Measurements from ENCODE around the gene SEMA6A.

SEMA6A gene

DNA sequence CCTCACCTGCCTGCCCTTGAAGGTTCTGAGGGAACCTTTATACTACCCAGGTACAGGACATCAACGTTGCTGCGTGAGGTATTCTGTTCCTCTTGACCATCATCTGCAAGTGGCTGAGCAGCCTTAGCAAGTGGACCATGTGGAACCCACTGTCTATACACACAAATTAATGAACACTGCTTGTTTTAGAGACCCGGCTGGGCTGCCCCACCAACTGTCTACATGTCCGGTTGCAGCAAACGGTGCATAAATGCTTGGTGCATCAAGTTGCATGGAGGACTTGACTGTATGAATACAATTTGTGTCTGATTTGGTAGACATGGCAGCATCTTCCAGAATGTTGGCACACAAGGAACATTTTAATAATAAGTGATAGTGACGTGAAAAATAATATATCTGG lies 65.8 kb downstream of the SEMA6A start:
- TF ChIP-seq GATA3 (IDR thresholded peaks at IDR 0.05; ENCODE audit: low read depth, low read length) (no peak), GATA2 (IDR thresholded peaks at IDR 0.05; ENCODE audit: low read depth, low read length) (no peak)

DNA sequence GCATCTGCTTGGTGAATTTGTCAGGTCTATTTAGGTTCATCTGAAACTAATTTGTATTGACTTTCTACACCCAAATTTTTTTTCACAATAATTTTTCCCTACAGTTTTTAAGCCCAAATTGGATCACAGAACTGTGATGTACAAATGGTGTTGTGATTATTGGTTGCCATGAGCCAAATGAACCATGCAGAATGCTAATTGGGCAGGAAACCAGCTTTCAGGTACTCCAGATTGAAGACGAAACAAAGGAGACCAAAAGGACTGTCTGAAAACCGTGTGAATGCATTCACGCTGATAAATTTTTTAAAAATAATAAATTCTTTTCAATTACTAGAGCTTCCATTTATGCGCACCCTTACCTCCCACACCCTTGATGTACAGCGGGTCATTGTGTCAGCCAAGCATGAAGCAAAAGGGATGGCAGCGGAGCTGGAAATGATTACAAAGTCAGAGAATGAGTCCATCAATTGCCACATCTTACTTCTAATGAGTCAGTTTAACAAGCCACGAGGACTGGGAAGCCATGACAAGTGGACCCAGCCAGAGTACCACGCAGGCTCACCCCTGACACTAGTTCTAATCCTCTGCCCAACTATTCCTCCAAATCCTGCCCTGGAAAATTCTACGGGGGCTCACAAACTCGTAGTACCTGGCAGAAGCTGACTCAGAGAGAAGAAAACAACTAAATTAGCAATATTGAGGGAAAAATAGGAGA lies 66.5 kb downstream of the SEMA6A start:
- TF ChIP-seq GATA3 (IDR thresholded peaks at IDR 0.05; ENCODE audit: low read depth, low read length): no peak
- no peak for TF ChIP-seq GATA2 (IDR thresholded peaks at IDR 0.05; ENCODE audit: low read depth, low read length)

DNA sequence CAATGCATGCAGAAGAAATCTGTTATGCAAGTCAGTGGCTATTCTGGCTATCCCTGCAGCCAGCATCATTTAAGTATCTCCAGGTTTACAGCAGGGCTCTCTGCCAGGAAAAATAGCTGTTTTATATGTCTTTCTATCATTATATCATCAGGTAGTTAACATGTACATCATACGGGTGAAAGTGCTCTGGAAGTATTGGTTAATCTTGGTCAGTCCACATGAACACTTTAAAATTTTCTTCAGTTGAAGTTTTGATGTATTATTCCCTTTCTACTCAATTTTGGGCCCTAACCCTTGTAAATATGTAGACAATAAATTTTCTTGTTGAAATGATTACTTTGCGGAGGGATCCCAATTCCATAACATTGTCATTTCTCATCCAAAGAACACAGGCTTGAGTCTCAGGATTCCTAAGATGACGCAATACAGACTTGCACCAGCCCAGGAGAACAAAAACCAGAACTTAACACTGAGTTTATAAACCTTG lies 67.5 kb downstream of the SEMA6A start:
- no peak for TF ChIP-seq GATA3 (IDR thresholded peaks at IDR 0.05; ENCODE audit: low read depth, low read length)
- TF ChIP-seq GATA2 (IDR thresholded peaks at IDR 0.05; ENCODE audit: low read depth, low read length): no peak

DNA sequence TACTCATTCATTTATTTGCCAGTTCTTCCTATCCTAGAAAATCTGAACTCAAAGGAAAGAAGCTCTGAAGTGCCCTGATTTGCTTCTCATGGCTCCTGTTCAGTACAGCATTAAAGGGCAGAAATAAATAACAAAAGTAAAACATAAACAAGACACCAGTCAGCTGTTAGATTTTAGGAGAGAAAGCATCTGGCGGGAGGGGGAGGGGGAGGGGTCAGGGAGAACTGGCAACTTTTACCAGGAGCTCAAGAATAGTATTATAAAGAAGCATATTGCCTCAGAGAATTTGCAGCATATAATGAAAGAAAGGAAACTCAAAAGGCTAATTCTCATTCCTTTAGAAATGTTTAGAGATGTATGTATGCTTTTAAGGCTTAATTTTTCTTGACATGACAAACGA lies 68.1 kb downstream of the SEMA6A start:
- TF ChIP-seq GATA2 (IDR thresholded peaks at IDR 0.05; ENCODE audit: low read depth, low read length): no peak
- TF ChIP-seq GATA3 (IDR thresholded peaks at IDR 0.05; ENCODE audit: low read depth, low read length): no peak

DNA sequence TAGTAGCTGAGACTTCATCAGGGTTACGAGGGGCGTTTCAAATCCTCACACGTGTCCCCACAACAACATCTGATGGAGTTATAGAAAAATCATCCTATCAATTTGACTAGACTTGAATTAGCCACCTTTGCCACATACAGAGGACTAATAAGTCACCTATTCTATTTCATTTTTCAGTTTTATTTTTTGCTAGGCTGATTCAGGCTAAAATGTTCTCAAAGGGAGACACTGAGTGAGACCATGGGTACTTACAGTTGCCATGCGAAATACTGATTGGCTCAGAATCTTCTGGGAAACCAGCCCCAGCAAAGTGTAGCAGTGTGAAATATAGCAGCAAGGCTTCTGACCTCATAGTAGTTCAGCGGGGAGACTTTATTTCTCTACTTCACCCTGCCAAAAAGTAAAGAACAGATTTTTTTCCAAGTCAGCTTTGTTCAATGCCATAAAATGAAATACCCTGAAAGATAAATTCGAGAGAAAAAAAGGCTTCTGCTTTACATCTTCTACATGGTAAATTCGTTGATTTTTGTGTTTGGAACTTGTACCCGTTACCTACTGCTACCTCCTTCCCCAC lies 69.9 kb downstream of the SEMA6A start:
- TF ChIP-seq GATA3 (IDR thresholded peaks at IDR 0.05; ENCODE audit: low read depth, low read length) (no peak), GATA2 (IDR thresholded peaks at IDR 0.05; ENCODE audit: low read depth, low read length) (no peak)

DNA sequence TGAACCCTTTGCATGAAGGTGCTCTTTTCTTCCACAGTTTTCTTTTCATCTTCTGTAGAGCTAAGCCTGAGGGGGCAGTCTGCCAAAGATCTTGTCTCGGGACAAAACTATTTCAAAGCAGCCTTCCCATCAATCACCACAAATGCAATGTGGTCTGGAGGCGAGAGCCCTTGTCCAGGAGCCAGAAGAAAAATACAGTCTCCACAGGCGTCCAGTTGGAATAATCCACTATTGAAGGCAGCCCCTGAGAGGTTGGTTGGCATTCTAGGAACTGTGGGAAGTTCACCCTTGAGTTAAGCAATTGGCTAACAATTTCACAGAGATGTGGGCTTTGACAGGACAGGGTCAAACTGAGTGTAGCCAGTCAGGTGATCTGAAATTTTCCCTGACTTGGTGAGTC lies 72.0 kb downstream of the SEMA6A start:
- TF ChIP-seq GATA2 (IDR thresholded peaks at IDR 0.05; ENCODE audit: low read depth, low read length): no peak
- no peak for TF ChIP-seq GATA3 (IDR thresholded peaks at IDR 0.05; ENCODE audit: low read depth, low read length)

DNA sequence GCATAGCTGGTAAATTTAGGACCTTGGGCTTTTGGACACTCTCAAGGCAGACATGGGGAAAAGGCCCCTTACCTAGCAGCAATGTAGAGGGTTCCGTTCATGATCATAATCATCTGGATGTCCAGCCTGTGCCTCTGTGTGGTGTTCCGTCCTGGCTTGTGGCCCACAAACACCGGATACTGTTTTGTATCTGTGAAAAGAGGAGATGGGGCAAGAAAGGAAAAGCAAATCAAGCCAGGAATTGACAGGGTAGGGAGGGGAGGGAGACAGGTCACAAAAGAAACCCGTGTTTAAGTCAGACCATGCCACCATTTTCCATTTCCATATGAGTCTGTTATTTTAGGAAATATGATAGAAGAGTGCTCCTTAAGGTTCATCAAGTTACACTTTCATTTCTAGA lies 72.5 kb downstream of the SEMA6A start:
- TF ChIP-seq GATA2 (IDR thresholded peaks at IDR 0.05; ENCODE audit: low read depth, low read length) (no peak), GATA3 (IDR thresholded peaks at IDR 0.05; ENCODE audit: low read depth, low read length) (no peak)

DNA sequence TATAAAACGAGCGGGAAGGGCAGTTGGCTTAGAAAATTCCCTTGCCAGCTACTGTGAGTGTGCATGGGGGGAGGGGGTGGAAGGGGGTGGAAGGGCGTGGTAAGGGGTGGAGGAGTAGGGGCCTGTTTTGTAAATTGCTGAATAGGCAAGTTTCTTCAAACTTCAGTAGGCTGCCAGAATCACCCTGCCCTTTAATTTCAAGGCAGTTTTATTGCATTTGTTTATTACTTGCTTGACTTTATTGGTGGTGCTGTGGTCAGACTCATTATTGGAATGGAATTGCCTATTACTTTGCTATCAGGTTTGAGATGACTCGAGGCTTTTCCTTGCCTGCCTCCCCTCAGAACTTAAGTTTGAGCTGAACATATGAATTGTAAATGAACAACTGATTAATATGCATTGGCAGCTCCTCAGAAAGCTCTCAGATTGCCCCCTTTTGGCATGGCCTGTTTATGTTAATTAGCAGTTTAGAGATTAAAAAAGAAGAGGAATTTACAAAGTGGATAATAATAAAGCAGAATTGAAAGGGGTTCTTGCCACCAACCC lies 76.0 kb downstream of the SEMA6A start:
- TF ChIP-seq GATA3 (IDR thresholded peaks at IDR 0.05; ENCODE audit: low read depth, low read length) (no peak), GATA2 (IDR thresholded peaks at IDR 0.05; ENCODE audit: low read depth, low read length) (no peak)

DNA sequence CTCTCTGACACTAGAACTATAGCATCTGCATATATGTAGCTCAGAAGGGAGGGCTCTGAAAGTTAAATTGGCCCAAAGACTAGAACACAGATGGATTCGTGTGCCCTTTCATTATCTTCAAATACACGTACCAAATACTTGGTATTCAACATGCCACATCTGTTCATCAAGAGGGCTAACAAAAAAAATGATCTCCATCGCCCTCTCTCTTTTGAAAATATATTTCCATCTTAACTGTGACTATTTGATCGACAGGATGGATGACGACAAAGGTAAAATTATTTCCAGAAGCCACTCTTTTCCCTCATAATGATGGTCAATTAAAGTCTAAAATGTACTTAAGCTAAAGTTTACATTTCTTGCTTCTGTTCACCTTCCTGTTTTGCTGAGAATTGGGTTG lies 77.0 kb downstream of the SEMA6A start:
- TF ChIP-seq GATA3 (IDR thresholded peaks at IDR 0.05; ENCODE audit: low read depth, low read length): no peak
- no peak for TF ChIP-seq GATA2 (IDR thresholded peaks at IDR 0.05; ENCODE audit: low read depth, low read length)

DNA sequence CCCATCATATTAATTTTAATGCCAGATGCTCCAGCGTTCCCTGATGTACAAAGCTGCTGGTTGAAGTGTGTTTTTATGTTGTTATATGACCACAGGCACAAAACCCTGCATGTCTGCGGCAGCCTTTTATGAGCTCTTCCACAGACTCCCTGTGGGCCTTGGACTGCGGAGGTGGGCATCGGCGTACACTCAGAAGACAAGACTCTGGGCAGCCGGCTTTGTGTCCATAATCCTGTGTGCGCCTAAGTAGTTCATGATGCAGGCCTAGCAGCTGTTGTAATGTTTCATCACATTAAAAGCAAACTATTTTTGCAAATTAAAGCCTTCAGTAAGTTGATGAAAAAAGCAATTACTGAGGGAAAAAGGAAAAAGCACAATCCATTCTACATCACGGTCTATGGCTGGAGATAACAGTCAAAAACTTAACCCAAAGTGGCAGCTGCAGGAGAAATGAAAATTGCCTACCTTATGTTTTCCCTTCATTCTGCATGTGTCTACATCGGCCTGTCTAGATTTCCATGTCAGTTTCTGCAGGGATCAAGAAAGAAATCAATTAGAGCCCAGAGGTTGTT lies 78.8 kb downstream of the SEMA6A start:
- no peak for TF ChIP-seq GATA2 (IDR thresholded peaks at IDR 0.05; ENCODE audit: low read depth, low read length)
- TF ChIP-seq GATA3 (IDR thresholded peaks at IDR 0.05; ENCODE audit: low read depth, low read length): no peak

DNA sequence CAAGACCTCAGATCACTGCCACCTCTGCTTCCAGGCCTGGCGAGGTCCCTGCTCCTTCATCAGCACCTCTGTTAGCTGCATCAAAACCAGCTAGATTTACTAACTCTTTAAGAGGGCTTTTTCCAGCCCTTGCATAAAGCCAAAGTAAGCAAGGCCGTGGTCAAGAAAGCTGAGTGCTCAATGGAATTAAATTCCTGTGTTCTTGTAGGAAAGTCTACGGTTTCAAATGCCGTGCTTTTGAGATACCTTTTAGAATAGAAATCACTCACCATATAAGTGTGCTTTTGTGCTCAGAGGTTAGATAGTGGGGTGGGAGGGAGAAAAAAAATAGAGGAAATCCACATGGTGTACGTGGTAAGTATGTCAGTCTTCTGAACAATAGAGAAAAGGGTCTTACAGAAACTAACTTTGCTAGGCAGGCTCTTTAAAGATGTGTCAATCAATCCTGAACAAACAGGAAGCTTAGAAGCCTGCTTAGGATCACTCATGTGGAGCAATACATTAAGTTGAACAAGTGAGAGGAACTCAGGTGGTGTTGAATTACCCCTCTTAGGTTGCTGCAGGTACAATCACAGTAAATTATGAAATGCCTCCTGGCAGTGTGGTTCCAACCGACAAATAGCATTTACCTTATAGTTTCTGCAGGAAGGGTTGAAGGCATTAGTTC lies 79.7 kb downstream of the SEMA6A start:
- no peak for TF ChIP-seq GATA2 (IDR thresholded peaks at IDR 0.05; ENCODE audit: low read depth, low read length)
- TF ChIP-seq GATA3 (IDR thresholded peaks at IDR 0.05; ENCODE audit: low read depth, low read length): no peak

DNA sequence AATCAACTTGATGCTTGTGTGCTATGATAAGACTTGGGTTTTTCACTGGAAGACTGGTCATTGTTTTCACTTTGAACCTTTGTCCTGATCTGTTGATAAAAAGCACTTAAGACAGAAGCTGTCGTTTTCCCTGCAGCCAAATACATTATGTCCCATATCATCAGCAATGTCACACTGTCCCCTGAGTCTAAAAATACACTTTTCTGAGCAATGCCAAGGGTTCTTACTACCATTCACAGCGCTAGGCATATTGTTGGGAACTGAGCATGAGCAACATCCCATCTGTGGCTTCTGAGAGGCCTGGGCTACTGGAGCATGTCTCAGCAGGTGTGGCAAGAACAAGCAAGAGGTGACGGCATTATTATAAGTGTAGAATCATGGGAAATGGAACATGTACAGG lies 81.8 kb downstream of the SEMA6A start:
- TF ChIP-seq GATA2 (IDR thresholded peaks at IDR 0.05; ENCODE audit: low read depth, low read length) (peak; percentile 45; the same call in 1 of the 2 replicates), GATA3 (IDR thresholded peaks at IDR 0.05; ENCODE audit: low read depth, low read length) (0 out of 2 replicates have a peak, but pooled peaks have one; percentile 51)

DNA sequence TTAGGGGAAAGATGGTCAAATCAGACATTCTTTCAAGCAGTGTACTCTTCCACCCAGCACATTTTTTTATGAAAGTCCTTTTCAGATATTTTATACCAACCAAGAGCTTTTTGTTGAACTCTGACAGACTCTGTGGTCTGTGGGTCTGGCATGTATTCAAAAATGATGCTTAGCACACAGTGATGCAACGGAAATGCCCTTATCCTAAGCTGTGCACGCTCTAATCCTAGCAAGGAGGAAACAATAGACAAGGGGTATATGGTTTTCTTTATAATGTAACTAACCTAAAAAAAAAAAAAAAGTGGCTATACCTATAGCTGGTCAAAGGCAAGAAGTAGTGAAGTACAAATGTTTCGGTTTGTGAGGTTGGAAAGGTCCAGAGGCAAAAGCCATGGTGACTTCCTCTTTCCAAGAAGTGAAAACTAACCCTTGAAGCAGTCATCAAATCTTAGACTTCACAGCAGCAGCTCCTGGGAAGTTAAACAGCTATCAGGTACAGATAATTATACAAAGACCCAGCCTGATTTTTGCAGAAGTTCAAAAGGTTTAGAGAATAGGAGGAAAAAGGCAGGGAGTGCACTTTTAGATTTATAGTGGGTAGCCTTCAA lies 82.5 kb downstream of the SEMA6A start:
- TF ChIP-seq GATA2 (IDR thresholded peaks at IDR 0.05; ENCODE audit: low read depth, low read length) (no peak), GATA3 (IDR thresholded peaks at IDR 0.05; ENCODE audit: low read depth, low read length) (no peak)
